CD4-positive, alpha-beta T cell treated with Interferon gamma for 1 hour (primary cell): Measurements from ENCODE around the gene PTPN1.
"Not testable (repeated sequence)": the region's sequence is repeated elsewhere in the genome, so short reads cannot be mapped to it uniquely, and the experiment has no call there.

Source experiments
- DNase-seq: peaks from one replicate; pipeline ENCODE4 v3.0.0-alpha.2; 2020

Gene PTPN1

DNA sequence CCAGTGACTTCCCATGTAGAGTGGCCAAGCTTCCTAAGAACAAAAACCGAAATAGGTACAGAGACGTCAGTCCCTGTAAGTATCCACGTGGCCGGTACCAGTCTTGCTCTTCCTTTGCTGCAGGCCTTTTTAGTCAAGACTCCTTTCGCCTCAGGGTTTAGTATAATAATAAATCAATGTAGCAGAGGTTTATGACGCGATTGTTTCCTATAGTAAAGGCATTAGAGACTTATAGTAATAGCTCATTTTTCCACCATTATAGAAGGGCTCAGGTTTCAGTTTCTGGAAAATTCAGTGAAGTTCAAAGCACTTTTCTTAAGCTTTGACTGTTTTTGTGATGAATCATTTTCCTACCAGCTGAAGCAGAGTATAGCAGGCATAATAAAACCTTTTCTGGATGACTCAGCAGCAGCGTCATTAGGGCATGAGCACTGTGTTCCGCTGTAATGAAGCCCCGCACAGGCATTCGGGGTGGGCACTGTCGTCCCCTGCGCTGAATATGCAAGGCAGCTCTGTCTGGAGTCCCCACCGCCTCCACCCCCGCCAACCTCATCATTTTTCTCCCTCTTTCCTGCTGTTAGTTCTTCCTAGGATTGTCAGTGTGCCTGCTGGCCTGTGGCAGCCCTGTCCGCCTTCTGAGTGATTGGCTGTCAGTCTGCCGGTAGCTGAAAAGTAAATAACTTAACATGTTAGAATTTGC lies 51.3 kb downstream of the PTPN1 start:
- no peak for DNase-seq

DNA sequence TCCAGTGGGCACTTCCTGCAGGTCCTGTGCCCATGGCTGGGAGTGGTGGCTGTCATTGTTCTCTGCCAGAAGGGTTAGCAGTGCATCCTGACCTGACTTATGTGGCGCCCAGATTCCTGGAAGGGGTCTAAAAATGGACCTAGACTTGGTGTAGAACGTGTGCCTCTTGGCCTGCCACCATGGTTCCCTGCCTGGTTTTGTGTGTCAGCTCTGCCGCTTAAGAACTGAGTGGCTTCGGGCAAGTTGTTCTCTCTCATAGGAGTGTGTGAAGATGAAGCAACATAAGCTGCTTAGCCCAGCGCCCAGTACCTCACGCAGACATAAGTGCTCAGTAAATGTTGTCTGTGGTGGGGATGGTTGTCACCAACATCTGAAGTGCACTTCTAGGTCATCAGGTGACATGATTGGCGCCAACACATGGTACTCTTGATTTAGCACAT lies 52.1 kb downstream of the PTPN1 start:
- no peak for DNase-seq

DNA sequence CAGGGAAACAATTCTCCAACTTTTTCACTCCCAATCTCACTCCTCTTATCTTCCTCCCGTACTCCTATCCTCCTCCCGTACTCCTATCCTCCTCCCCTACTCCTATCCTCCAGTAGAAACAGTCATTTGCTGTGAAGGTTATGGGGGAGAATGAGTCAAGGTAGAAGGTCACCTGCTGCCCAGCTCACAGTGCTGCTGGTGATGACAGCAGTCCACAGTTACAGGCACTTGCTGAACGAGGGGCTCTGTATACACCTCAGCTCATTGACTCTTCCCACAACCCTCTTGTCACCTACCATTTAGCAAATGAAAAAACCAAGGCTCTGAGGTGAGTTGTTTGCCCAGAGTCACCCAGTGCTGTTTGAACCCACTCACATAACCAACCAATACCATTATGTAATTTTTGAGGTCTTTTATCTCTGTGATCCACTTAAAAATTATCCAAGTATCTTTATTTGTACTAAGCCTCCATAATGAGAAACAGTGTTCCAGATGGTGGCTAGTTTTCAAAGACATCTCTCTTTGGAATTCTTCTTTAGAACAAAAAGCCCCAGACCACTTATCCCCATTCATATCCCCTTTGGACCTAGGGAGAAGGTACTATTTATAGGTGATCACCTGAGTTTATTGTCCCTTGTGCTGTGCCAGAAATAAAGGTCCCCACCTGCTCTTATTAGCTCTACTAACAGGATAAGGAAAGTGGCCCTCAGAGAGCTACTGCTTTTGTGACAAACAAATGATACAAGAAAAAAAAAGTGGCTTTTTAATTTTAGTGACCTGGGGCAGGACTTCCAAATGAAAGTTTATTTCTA lies 53.2 kb downstream of the PTPN1 start:
- DNase-seq = no peak

DNA sequence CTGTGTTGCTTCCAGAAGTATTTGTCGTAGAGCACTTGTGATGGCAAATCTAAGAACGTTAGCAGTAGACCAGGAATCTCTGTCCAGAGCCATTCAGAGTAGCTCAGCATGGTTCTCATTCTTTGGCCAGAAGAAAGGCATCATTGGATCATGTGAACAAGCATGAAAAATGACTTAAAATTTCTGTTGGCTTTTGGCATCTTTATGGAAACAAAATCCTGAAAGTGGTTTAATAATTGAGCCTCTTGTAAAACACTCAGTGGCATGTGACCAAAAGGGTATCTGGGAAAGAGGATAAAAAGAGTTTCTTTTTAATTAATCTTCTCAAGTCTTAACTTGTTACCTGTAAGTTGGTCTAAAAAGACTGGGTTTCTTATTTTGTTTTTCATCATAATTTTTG lies 55.2 kb downstream of the PTPN1 start:
- no peak for DNase-seq

DNA sequence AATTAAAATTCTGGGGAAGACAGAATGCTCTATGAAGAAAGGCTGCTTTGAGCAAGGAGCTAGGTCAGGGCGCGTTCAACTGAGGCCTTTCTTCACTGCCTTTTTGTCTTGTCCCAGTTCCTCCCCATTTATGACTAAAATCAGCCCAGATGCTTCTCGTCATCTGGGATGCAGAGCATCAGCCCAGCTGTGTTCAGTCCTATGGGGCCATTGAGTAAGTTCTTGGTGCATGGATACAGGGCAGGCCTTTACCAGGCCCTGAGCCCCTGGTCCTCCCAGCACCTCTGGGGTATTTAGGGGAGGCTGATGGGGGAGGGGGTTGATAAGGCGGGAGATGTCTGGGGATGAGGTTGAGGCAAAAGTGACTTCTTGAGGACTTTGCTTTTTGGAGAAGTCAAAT lies 55.7 kb downstream of the PTPN1 start:
- no peak for DNase-seq

DNA sequence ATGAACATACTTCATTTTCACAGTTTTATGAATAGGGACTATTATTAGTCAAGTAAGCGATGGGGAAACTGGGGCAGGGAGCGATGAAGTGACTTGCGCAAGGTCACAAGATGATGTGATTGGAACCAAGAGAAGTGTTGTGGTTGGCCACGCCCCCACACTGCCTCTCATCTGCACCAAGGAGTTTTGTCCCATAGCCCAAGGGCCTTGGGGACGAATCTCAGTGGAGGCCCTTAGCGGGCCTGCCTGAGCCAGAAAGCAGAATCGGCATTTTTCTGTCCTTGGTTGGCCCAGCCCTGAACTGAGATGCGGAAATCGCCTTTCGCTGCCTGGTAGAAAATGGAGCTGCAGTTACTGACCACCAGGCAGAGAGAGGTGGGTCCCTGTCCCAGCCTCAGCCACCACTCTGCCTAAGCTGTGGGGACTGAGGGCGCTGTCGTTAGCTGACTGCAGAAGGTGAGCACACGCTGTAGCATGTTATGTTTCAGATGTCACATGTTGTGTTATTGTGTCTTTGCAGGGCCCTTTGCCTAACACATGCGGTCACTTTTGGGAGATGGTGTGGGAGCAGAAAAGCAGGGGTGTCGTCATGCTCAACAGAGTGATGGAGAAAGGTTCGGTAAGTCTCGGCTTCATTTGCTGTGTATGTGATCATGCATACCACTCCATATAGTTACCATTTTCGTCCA lies 57.8 kb downstream of the PTPN1 start:
- DNase-seq = no peak

DNA sequence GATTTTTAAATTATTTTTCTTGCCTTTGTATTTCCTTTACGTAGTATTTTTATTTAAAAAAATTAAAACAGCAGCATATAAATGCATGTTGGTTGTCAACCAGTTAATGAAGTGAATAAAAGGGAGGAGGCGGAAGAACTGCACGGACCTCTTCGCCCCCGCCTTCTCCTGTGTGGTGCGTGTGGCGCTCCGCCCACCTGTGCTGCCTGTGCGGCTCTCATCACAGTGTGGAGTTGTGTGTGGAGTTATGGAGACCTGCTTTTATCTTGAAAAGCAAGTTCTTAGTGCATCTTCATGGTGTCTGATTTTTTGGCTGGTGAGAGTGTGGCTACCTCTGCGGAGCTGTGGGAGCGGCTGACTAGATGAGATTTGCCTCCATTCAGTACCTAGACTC lies 58.4 kb downstream of the PTPN1 start:
- no peak for DNase-seq

DNA sequence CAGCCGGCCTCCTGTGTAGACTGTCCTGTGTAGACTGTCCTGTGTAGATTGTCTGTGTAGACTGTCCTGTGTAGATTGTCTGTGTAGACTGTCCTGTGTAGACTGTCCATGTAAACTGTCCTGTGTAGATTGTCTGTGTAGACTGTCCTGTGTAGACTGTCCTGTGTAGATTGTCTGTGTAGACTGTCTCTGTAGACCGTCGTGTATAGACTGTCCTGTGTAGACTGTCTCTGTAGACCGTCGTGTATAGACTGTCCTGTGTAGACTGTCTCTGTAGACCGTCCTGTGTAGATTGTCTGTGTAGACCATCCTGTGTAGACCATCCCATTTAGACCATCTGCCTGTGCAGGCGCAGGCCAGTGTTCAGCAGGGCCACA lies 59.3 kb downstream of the PTPN1 start:
- DNase-seq = not testable (repeated sequence)

DNA sequence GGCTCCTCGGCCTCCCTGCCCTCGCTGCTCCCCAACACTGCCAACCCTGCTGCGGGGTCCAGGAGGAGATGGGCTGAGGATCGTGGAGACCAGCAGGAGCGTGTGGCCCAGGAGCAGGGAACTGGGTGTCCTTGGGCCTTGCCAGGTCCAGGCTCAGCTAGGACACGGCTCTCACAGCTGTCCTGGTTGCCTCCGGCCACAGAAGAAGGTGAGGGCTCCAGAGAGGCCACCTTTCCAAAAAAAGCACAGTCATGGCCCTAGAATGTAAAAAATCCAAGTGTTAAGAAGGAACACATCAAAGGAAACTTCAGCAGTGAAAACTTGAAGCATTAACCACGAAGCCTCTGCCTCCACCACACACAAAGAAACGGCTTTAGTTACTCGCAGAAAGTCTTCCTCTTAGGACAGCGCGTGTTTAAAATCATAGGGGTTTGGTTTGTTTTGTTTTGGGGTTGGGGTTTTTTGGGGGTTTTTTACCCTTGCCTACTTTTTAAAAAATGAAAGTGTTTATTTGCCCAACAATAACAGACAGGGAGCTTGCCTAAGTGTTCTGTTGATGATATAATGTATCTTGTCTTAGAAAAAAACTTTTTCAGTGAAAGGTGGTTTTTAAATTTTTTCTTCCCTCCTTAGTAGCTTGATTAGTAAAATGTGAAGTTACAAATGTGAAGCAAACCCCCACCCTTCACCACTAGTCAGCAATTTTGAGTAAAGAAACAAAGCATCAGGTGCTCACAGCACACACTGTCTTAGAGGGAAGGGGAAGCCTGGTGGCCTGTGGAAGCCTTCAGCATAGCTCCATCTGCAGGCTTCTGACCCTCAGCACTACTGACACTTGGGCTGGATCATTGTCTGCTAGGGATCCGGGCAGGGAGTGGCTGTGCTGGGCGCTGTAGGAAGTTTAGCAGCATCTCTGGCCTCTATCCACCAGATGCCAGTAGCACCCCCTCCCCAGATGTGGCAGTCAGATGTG lies 60.0 kb downstream of the PTPN1 start:
- DNase-seq = peak; percentile 44

DNA sequence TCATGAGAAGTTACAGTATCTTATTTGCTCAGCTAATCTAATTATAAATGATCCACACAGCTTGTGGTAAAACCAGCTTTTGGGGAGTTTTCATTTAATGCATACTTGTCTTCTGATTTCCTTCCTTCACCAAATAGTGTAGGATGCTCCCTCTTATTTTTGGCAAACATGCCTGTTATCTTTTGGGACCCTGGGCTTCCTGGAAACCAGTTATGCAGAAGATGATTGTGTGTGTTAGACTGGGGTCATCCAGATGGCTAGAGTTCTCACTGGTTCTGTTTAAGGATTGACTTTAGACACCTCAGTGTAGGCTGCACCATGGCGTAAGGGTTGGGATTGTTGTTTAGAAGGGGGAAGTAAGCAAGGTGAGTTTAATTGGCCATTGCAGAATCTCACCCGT lies 61.3 kb downstream of the PTPN1 start:
- no peak for DNase-seq

DNA sequence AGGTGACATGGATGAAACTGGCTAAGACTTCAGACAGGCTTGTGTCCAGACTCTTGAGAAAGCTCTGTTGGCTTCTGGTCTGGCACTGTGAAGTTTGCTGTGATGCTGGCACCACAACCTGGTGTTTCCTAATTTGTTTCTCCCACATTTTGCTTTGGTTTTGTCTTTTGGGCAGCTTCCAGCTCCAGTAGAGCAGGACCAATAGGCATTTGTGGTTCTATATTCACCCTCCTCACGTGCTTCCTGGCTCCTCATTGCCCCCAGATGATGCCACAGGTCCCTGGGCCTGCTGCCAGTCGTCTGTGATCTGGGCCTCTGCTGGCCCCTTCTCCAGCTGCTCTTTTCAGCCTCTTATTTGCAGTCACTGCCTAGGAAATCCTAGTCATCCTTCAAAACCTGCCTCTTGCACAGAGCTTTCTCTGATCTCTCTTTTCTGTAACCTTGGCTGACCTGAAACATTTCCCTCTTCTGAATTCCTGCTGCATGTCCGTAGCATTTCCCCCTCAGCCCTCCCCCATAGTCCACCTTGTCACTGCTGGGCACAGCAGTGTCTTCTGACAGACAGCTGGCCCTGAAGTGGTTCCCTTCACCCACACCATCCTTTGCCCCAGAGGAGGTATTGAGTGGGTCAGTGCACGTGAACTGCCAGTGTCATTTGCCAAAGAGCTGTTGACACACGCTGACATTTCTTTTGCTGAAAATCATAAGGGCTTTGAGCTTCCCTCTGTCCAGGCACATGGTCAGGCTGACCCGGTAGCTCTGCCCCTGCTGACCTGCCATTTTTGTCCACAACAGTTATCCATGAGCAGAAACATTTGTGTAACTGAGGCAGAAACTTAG lies 63.0 kb downstream of the PTPN1 start:
- DNase-seq = no peak

DNA sequence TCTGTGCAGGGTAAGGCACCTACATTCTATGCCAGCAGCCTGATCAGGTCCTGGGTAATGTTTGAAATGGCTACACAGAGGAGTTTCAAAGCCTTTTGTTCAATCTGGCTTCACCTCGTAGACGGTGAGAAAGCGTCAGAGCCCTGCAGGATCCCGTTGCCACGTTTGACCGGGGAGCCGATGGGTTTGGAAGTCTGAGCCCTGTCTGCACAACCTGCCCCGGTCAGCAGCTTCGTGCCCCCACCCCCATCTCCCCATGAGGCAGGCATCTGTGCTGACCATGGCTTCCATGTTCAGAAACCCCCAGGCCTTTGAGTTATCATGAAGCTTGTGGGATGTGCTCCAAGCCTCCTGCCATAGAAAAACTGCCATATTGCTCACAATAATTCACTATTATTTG lies 63.9 kb downstream of the PTPN1 start:
- DNase-seq = no peak

DNA sequence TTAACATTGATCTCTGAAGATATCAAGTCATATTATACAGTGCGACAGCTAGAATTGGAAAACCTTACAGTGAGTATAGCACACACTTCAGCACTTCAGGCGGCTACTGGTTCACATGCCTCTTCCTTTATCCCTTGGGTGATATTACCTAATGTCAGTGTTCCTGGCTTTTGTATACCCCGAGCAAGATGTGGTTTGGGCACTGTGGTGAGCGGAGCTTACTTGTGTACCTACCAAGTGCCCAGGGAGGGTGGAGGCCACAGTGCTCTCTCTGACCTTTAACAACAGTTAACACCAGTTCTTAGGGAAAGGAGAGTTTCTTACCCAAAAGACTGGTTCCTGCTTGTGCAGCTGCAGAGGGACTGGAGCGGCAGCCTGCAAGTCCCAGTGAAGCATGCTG lies 64.4 kb downstream of the PTPN1 start:
- DNase-seq = no peak

DNA sequence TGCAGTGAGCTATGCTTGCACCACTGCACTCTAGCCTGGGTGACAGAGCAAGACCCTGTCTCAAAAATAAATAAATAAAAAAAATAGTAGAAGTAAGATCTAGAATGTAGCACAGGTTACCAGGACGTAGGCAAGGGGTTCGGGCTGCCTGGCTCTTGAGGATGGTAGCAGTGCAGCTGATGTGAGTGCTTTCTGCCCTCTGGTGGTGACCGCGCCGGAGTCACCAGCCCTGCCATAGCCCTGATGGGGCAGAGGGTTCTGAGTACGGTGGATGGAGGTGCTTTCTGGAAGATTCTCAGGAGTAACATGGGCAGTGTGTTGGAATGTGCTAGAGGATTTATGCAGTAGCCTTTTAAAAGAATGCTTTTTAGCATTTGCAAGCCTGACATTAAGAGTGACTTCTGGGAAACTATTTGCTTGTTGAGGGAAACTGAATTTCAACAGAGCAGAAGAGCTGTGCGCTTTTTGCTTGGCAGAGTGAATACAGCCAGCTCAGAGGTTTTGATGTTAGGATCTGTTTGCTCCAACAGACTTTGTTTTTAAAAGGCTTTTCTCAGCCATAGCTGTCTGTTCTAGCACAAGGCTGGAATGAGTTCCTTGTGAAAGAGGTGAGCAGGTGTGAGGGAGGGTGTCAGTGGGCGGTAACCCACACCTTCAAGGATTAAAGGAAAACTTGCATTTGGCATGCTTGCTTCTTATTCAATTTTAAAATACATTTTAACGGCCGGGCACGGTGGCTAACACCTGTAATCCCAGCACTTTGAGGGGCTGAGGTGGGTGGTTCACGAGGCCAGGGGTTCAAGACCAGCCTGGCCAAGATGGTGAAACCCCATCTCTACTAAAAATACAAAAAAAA lies 65.9 kb downstream of the PTPN1 start:
- DNase-seq = peak; percentile 68

DNA sequence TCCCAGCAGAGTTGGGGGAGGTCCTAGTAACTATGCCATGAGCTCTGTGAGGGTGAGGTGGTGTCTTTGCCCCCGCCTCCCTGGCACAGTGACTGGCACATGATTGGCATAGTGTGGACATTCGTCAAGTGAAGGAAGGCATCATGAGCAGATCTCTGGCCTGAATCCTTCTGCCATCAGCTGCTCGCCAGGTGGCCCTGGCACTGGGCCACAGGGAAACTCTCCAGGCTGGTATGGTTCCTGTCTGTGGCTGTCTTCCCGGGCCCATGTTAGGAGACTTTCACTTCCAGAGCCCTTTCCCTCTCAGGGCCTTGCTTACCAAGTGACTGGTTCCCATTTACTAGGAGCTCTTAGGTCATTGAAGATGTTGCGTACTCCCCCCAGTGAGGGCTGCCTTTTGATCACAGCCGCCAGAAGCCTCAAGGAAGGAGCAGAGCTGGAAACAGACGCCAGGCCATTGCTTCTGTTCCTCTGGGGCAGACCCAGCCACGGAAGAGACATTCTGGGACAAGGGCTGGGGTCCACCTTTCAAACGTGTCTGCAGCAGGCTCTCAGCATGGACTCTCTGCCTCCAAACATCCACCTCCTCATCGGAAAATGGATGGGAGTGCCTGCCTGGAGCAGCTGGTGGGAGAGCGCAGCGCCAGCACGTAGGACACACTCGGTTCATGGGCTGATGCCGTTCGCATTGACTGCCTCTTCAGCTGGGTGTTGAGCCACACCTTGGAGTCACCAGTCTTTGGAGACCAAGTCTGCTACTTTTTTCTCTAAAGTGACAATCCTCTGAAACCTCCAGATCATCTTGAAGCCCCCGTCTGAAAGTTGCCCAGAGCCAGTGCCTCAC lies 67.2 kb downstream of the PTPN1 start:
- no peak for DNase-seq

DNA sequence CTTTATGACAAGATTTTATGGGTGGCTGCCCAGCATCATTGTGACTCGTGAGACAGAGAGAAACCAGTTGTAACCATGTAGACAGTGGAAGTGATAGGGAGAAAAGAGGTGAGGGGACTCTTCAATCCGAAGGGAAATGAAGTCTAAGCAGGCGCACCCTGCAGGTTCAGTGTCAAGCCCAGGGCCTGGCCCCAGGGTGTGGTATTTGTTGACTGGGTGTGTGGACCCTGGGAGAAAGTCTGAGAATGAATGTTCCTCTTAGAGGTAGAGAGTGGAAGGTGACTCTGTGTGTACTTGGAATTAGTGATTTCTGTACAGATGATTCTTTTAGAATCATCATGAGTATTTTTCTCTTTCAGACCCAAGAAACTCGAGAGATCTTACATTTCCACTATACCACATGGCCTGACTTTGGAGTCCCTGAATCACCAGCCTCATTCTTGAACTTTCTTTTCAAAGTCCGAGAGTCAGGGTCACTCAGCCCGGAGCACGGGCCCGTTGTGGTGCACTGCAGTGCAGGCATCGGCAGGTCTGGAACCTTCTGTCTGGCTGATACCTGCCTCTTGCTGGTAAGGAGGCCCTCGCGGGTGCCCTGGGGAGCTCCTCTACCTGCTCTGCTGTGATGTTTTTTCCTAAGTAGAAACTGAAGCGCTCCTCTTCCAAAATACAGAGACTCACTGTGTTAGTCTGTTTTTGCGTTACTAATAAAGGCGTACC lies 68.0 kb downstream of the PTPN1 start:
- DNase-seq = no peak

DNA sequence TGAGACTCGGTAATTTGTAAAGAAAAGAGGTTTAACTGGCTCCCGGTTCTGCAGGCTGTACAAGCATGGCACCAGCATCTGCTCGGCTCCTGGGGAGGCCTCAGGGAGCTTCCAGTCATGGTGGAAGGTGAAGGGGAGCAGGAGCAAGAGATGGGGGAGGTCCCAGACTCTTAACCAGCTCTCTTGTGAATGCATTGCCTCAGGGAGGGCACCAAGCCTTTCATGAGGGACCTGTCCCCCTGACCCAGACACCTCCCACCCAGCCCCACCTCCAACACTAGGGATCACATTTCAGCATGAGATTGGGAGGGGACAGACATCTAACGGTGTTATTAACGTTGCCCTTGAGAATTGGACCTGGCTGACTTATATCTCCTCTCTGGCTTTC lies 68.6 kb downstream of the PTPN1 start:
- no peak for DNase-seq

DNA sequence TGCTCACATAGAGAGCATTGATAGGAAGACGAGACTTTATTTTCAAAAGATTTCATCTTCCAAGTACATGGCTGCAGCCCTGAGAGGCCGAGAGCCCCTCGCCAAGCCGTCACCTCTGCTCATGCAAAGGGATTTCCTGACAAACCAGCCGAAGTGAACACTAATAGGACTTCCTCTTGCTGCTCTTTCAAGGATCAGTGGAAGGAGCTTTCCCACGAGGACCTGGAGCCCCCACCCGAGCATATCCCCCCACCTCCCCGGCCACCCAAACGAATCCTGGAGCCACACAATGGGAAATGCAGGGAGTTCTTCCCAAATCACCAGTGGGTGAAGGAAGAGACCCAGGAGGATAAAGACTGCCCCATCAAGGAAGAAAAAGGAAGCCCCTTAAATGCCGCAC lies 69.3 kb downstream of the PTPN1 start:
- no peak for DNase-seq
